GM11168 (cell line): ENCODE measurements around the gene ABHD16B.

ENCODE experiments used
- in situ Hi-C: fragments of 300-500 bp; cut with MboI; formaldehyde crosslinking; loops from one replicate; pipeline ENCODE4 v1.12.0; 2022; ENCODE audit warnings: low sequenced_read_pairs; ENCODE audit not compliant: unreplicated experiment

ABHD16B gene

GRCh38 chr20:63833776-63834490 lies 27.4 kb upstream of the ABHD16B start:
- in situ Hi-C loops = no loop called here

DNA sequence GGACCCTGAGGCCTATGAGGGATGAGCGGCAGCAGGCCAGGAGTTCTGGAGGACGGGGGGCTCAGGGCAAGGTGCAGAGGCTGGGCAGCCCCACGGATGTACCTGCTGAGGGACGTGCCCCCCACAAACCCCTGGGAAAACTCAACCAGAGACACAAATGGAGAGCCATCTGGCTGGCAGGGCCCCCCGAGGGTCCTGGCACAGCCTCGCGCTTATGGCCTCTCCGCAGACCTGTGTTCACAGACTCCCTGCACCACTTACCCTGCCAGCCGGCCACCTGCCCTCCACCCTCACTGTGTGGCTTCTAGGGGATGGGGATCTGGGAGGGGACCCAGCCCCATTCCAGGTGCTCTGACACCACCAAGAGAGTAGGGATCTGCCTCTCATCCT lies 26.8 kb upstream of the ABHD16B start:
- in situ Hi-C loops = no loop called here

- in situ Hi-C loops = no loop called here
These were observed 26.1 kb upstream of the ABHD16B start for GRCh38 chr20:63835021-63835858.

DNA sequence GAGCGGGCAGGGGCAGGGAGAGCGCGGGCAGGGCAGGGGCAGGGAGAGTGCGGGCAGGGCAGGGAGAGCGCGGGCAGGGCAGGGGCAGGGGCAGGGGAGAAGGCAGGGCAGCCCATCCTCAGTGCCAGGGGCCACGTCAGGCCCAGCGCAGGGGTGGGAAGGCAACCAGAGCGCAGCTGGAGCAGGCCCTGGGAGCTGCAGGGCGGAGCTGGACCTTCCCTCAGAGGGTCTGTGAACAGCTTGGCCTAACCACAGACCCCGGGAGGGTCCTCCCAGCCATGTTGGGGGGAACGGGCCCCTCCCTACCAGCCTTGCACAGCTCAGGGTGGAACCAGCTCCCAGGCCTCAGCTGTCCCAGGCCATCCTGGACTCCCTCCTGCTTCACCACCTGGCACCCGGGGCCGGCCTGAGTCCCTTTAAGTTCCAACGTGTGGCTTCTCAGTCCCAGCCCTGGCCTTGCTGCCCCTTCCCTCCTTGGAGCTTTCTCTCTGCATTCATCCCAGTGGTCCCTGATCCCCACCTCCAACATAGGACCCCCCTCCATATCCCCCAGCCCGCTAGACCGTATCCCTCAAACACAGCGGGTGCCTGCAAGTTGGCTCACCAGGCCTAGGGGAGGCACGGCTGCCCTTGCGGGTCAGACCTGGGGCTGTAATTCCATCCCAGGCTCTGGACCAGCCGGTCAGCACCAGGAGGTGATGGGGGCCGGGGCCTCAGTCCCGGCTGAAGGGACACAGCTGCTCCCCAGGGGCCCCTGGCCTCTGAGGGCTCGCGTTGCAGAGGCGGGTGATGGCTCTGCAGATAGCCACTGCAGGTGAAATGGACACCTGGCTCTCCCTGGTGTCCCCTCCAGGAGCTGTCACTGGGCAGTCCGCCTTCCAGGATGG lies 24.6 kb upstream of the ABHD16B start:
- in situ Hi-C loops = no loop called here

- in situ Hi-C loops = no loop called here
These were observed 23.8 kb upstream of the ABHD16B start for GRCh38 chr20:63837479-63837878.

- in situ Hi-C loops = no loop called here
These were observed 21.7 kb upstream of the ABHD16B start for GRCh38 chr20:63839620-63840019.

DNA sequence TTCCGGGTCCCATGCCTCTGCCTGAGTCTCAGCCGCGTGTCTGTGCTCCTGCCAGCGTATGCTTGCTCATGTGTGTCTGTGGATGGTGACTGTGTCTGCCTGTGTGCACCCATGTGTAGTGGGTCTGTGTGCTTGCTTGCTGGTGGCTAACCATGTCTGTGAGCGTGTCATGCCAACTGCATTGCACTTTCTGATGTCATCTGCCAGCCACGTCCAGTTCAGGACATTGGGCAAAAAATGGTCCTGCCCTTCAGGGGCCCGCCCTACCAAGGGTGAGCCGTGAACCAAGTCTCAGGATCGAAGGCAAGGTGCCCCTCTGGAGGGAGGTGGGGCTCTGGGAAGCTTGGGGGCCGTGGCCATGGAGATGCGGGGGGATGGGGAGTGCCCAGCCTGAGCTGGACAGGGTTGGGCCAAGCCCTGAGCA lies 20.9 kb upstream of the ABHD16B start:
- in situ Hi-C loops = no loop called here

GRCh38 chr20:63842258-63842657 lies 19.0 kb upstream of the ABHD16B start:
- in situ Hi-C loops = no loop called here

DNA sequence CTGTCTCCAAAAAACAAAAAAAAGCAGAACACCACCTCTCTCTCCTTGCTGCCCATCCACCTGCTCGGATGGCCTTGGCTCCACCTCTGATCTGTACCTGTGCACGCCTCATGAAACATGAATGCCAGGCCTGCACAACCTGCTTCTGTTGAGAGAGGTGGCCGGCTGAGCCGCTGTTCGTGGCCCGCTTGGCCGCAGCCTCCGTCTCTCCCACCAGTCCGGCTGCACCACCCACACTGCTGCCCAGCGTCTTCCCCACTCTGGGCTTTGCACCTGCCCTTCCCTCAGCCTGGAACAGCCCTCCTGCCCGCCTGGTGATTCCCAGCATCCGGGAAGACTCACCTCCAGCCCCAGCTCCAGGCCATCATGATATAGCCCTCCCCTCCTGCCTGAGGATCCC lies 18.1 kb upstream of the ABHD16B start:
- in situ Hi-C loops = no loop called here

- in situ Hi-C loops = no loop called here
These were observed 17.5 kb upstream of the ABHD16B start for GRCh38 chr20:63843778-63844177.

DNA sequence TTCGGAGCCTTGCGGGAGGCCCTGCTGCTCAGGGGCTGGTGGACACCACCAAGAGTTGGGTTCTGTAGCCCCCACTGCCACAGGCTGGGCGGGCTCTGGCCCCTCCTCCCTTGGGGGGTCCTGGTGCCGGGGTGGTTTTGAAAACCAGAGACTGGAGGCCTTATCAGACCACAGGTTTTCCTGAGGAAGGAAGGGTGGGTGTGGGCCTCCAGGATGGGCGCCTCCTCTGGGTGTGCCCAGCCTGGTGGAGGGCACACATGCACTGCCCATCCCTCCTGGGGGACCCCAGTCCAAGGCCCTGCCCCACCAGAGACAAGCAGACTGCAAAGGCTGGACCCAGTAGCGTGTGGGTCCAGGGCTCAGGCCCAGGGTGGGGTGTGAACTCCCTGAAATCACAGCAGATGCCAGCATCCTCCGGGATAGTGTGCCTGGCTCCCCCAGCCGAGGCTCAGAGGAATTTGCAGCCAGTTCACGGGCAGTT lies 16.7 kb upstream of the ABHD16B start:
- in situ Hi-C loops = no loop called here

GRCh38 chr20:63846128-63846771 lies 15.0 kb upstream of the ABHD16B start:
- in situ Hi-C loops = no loop called here

DNA sequence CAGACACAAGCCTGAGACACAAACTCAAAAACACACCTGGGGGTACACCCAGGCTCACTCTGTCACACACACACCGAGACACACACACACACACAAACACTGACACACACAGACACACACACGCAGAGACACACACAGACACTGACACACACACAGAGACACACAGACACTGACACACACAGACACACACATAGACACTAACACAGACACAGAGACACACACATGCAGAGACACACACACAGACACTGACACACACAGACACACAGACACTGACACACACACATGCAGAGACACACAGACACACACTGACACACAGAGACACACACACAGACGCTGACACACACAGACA lies 14.4 kb upstream of the ABHD16B start:
- in situ Hi-C loops = no loop called here

DNA sequence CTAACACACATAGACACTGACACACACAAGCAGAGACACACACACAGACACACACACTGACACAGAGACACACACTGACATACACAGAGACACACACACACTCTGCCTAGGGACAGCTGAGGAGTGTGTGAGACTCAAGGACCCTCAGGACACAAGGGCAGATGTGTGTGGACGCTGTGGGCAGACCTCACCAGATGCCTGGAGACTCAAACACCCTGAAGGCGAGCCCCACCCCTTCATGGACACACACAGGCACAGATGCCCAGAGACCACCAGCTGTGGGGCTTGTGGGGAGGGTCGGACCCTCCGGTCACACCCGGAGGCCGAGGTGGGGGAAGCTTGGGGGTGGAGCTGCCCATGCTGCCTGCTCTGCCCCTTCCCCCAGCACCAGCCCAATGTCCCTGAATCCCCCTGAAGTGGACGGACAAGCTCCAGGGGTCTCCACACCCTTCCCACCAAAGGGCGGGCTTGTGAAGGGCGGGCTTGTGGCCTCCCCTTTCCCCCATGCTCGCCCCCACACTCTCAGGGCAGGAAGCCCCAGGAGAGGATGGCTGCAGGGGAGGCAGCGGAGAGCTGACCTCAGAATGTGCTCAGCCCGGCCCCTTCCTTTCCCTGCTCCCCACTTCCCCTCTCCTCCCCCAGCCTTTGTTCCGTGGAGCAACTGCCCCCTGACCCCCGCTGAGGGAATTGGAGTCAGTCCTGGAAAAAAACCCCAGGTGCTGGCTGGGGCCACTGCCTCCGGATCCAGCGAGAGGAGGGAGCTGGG lies 13.9 kb upstream of the ABHD16B start:
- in situ Hi-C loops = no loop called here

DNA sequence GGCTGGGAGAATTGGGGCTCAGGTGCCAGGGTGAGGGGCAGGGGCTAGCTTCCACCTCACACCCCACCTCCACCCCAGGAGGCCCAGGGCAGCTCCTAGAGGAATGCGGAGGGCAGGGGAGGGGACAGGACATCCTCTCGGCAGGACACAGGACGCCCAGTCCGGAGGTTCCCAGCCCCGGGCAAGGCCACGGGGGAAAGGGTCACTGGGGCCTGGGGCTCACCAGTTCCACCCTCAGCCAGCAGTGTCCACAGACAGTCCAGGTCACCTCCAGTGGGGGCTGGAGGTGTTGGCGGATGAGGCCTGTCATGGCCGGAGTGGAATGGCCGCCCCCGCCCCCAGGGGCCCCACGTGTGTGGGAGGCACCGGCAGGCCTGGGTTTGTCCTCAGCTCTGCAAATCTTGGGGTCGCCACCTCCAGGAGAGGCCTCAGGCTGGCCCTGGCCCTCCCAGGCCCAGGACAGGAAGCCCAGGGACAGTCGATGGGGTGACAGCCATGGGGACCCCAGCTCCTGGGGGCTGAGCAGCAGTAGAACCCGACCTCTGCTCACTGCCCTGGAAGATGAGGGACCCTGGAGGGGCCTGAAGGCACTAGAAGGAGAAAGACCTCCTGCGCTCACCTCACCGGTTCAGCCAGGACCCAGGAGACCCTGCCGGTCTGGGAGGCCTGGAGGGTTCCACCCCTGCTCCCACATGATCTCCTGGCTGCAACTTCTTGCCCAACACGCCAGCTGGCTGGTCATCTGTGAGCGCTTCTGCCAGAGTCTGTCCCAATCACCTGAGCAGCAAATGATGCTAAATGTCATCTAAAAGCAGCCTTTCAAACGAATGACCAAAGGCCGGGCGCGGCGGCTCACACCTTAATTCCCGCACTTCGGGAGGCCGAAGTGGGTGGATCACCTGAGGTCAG lies 13.0 kb upstream of the ABHD16B start:
- in situ Hi-C loops = no loop called here

DNA sequence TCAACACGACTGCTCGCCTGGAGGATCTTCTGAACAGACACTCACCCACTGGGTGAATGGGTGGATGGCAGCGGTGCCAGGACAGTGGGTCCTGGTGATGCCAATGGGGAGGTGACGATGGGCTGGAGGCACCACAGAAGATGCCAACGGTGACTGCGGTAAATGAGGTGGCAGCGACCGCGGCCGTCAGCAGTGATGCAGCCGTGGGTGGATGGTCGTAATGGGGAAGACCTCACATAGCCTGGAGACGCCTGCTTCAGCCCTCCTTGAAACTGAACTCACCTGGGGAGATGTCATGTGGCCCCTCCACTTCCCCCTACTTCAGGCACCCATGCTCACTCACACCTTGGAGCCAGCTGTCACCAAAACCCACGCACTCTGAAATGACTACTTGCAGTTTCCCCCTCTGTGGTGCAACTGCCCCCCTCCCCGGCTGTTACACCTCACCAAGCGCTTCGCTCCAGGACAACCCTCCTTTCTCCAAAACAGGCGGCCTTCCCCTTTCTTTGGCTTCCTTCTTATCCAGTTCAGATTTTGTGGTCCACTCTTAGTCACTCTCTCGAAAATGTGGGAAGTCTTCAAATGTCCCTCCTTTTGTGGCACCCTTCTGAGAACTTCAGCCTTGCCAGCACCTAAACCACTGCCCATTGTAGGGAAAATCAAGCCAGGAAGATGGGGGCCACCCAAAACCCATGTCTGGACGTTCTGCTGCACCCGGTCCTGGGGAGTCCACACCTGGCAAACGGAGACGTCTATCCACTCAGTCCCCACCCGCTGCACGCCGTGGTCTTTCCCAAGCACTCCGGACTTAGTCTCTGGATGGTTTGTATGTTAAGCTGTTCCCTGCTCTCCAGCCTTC lies 10.4 kb upstream of the ABHD16B start:
- in situ Hi-C loops = loop anchor here (10.0 kb wide), 1 partner anchor 296 kb away; the partner anchor contains the start of gene FNDC11

DNA sequence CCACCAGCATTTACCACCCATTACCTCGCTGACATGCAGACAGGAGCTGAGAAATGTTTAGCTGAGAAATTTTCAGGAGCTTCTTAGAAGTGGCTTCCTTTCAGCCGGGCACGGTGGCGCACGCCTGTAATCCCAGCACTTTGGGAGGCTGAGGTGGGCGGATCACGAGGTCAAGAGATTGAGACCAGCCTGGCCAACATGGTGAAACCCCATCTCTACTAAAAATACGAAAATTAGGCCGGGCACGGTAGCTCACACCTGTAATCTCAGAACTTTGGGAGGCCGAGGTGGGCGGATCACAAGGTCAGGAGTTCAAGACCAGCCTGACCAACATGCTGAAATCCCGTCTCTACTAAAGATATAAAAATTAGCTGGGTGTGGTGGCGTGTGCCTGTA lies 9.8 kb upstream of the ABHD16B start:
- in situ Hi-C loops = loop anchor here (10.0 kb wide), 1 partner anchor 297 kb away; the partner anchor contains the start of gene FNDC11
